PFSK-1 (cell line): ENCODE data around the gene TNFAIP8L3.

Experiments
- FOXP2 ChIP-seq: optimal IDR thresholded peaks from 2 replicates; pipeline ENCODE3; 2011; ENCODE audit warnings: borderline replicate concordance, control low read depth, inconsistent platforms; ENCODE audit not compliant: insufficient read depth; ENCODE audit errors: extremely low read length, extremely low read depth
- POLR2AphosphoS5 ChIP-seq: IDR thresholded peaks from 2 replicates; pipeline ENCODE4 v1.6.1; 2012; ENCODE audit warnings: low read depth, mild to moderate bottlenecking, control low read depth, low read length, moderate library complexity
- SIN3A ChIP-seq: IDR thresholded peaks from 2 replicates; pipeline ENCODE4 v1.6.1; 2012; ENCODE audit warnings: mild to moderate bottlenecking, low read length, moderate library complexity, borderline replicate concordance; ENCODE audit not compliant: insufficient read depth
- TAF1 ChIP-seq: IDR thresholded peaks from 2 replicates; pipeline ENCODE4 v1.6.1; 2012; ENCODE audit warnings: low read length, control low read depth, borderline replicate concordance; ENCODE audit not compliant: insufficient read depth
- TF ChIP-seq, protein P1 (sequence below), 2 experiments: IDR thresholded peaks; 2 replicates each; pipeline versions ENCODE4 v1.6.1 to v1.8.0; 2011 to 2012; ENCODE audit warnings: low read depth in 2 of 2, low read length in 2 of 2, control low read depth in 1 of 2, inconsistent platforms in 1 of 2, mild to moderate bottlenecking in 1 of 2, moderate library complexity in 1 of 2; ENCODE audit not compliant: insufficient read depth in 1 of 2

TNFAIP8L3 gene

DNA sequence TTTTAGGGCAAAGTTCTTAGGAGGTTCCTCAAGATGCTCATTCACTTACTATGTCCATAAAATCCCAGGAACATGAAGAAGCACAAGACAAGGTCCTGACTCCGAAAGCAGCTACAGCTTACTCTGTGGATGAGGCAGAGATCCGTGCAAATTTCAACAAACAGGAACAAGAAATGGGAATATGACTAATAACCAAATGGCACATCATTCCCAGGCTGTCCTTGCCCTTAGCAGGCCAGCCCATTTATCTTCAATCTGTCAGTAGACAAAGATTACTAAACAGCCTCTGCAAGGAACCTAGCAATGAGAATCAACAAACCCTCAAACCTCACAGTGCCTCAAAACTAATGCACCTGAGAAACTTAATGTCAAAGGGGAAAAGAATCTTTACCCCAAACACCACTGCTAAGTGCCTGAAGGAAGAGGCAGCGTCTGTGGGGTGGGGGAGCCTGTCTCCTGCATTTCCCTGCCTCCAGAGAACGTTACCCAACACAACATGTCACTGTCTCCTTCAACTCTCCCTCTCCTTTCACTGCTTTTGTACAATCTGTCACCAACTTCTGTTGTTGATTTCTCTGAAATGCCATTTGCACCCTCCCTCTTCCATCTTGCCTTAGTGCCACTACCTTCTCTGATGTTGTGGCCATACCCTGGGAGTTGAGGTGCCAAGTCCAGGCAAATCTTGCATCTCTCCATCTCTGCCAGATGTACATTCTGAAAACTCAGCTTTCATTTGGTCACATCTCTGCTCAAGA is 4.8 kb downstream of the TNFAIP8L3 start:
- no peak for TF ChIP-seq TAF1
- TF ChIP-seq, protein P1, sequence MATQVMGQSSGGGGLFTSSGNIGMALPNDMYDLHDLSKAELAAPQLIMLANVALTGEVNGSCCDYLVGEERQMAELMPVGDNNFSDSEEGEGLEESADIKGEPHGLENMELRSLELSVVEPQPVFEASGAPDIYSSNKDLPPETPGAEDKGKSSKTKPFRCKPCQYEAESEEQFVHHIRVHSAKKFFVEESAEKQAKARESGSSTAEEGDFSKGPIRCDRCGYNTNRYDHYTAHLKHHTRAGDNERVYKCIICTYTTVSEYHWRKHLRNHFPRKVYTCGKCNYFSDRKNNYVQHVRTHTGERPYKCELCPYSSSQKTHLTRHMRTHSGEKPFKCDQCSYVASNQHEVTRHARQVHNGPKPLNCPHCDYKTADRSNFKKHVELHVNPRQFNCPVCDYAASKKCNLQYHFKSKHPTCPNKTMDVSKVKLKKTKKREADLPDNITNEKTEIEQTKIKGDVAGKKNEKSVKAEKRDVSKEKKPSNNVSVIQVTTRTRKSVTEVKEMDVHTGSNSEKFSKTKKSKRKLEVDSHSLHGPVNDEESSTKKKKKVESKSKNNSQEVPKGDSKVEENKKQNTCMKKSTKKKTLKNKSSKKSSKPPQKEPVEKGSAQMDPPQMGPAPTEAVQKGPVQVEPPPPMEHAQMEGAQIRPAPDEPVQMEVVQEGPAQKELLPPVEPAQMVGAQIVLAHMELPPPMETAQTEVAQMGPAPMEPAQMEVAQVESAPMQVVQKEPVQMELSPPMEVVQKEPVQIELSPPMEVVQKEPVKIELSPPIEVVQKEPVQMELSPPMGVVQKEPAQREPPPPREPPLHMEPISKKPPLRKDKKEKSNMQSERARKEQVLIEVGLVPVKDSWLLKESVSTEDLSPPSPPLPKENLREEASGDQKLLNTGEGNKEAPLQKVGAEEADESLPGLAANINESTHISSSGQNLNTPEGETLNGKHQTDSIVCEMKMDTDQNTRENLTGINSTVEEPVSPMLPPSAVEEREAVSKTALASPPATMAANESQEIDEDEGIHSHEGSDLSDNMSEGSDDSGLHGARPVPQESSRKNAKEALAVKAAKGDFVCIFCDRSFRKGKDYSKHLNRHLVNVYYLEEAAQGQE (IDR thresholded peaks at IDR 0.05; ENCODE audit: insufficient read depth in 1 of 2, low read depth in 2 of 2, low read length in 2 of 2), result no peak
- TF ChIP-seq SIN3A, result no peak
- TF ChIP-seq FOXP2, result no peak
- no peak for TF ChIP-seq POLR2AphosphoS5

DNA sequence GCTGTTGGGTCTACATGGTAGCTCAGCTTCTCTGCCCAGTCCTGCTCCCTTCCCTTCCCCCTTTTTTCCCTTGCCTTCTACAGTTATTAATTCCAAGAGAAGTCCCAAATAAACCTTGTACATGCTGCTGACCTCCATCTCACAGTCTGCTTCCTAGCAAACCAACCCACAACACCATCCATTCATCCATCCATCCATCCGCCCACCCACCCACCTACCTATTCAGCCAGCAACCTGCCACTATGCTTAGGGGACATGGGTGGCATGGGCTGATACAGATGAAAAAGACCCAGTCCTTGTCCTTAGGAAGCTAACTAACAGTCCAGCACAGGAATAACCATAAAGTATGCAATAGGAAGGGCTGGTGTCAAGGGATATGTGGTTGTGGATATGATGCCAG is 5.7 kb downstream of the TNFAIP8L3 start:
- TF ChIP-seq, protein P1 (IDR thresholded peaks at IDR 0.05; ENCODE audit: insufficient read depth in 1 of 2, low read depth in 2 of 2, low read length in 2 of 2), result no peak
- TF ChIP-seq FOXP2 (no peak), SIN3A (no peak), POLR2AphosphoS5 (no peak), TAF1 (no peak)

- TF ChIP-seq, protein P1 (IDR thresholded peaks at IDR 0.05; ENCODE audit: insufficient read depth in 1 of 2, low read depth in 2 of 2, low read length in 2 of 2), result no peak
- TF ChIP-seq POLR2AphosphoS5, result no peak
- no peak for TF ChIP-seq SIN3A
- no peak for TF ChIP-seq TAF1
Measured at GRCh38 chr15:51088585-51088984, 6.1 kb downstream of the TNFAIP8L3 start.

- TF ChIP-seq, protein P1 (IDR thresholded peaks at IDR 0.05; ENCODE audit: insufficient read depth in 1 of 2, low read depth in 2 of 2, low read length in 2 of 2), result no peak
- no peak for TF ChIP-seq POLR2AphosphoS5
- TF ChIP-seq FOXP2, result no peak
- TF ChIP-seq SIN3A, result no peak
- TF ChIP-seq TAF1, result no peak
Measured at GRCh38 chr15:51087513-51087912, 7.2 kb downstream of the TNFAIP8L3 start.

DNA sequence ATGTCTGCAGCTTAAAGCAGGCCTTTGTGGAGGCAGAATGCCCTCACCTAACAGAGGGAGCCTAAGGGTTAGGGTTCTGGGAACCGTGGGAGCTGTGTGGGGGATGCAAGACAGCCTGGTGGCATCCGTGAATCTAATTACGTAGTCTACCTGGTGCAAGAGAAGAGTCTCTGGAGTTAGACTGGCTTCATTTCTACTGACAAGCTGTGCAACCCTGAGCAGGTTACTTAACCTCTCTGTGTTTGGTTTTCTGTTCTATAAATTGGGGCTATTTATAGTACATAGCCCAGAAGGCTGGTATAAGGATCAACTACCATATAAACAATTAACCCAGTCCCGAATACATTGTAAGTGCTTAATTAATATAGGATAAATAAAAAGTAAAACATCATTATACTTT is 8.3 kb downstream of the TNFAIP8L3 start:
- TF ChIP-seq POLR2AphosphoS5, result no peak
- TF ChIP-seq TAF1, result no peak
- TF ChIP-seq SIN3A, result no peak
- TF ChIP-seq, protein P1 (IDR thresholded peaks at IDR 0.05; ENCODE audit: insufficient read depth in 1 of 2, low read depth in 2 of 2, low read length in 2 of 2), result no peak
- no peak for TF ChIP-seq FOXP2
